Upper lobe of left lung (tissue), 4 donors: ENCODE measurements around the gene CDH7.

Source experiments
- CTCF ChIP-seq, 6 experiments: fragments of 450-650 bp in 4 of 6; fragments of 200-600 bp in 2 of 6; sonication (generic) in 2 of 6; IDR thresholded peaks; one replicate each; pipeline ENCODE4 v1.5.1; 2016 to 2019; ENCODE audit warnings: antibody characterized with exemption in 6 of 6
- EP300 ChIP-seq, 4 donors: sonication (generic); formaldehyde crosslinking; IDR thresholded peaks; one replicate each; pipeline ENCODE4 v1.5.1; 2017; ENCODE audit warnings: antibody characterized with exemption in 4 of 4, control low read depth in 2 of 4
- POLR2A ChIP-seq, 4 donors: fragments of 450-650 bp; IDR thresholded peaks; one replicate each; pipeline ENCODE4 v1.5.1; 2016 to 2017; ENCODE audit warnings: antibody characterized with exemption in 4 of 4, mild to moderate bottlenecking in 2 of 4
- POLR2AphosphoS5 ChIP-seq, 2 donors: sonication (generic); formaldehyde crosslinking; IDR thresholded peaks; one replicate each; pipeline ENCODE4 v1.5.1; 2017; ENCODE audit warnings: antibody characterized with exemption in 2 of 2

DNA sequence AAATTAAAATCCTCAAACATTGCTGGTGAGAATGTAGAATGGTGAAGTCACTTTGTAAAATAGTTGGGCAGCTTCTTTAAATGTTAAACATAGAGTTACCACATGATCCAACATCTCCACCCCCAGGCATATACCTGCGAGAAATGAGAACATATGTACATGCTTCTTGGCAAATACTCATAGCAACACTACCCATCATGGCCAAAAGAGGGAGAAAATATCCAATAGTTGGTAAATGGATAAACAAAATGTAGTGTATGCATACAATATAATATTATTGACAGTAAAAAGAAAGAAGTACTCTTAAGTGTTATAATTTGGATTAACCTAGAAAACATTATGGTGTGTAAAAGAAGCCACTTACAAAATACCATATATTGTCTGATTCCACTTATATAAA, 185.9 kb downstream of the CDH7 start:
- TF ChIP-seq POLR2A (IDR thresholded peaks at IDR 0.05) (no peak), CTCF (IDR thresholded peaks at IDR 0.05) (no peak), POLR2AphosphoS5 (IDR thresholded peaks at IDR 0.05) (no peak), EP300 (IDR thresholded peaks at IDR 0.05) (no peak)
